ENCODE results near the gene THOP1.
"Not testable (repeated sequence)": the region's sequence is repeated elsewhere in the genome, so short reads cannot be mapped to it uniquely, and the experiment has no call there.

THOP1 gene

DNA sequence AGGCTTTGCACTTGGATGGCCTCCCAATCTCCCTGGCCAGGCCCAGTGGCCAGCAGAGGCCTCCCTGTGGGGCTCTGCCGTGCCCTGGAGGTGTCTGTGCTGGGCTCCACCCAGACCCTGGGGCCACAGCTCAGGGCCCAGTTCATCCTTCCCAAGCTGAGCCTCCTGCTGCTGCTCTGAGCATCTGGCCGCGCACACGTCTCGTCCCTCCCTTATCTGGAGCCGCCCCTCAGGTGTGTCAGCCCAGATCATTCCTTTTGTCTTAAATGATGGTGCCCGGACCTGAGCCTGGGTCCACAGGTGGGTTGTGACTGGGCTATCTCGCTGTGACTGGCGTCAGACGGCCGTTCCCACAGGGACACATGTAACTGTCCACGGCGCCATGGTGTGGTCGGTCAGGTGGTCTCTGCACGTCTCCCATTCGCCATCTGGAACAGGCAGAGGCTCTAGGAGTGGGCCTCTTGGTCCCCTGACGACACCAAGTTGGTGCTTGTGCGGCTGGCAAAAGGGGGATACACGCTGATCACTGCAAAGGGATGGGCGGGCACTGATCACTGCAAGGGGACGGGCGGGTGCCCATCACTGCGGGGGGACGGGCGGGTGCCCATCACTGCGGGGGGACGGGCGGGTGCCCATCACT lies 20.1 kb downstream of the THOP1 start:
- DNase-seq: no peak

GRCh38 chr19:2805991-2806649 lies 20.8 kb downstream of the THOP1 start:
- no peak for DNase-seq

- DNase-seq: no peak
These were observed 21.6 kb downstream of the THOP1 start for GRCh38 chr19:2806736-2807378.

- no peak for DNase-seq
These were observed 22.3 kb downstream of the THOP1 start for GRCh38 chr19:2807379-2808128.

DNA sequence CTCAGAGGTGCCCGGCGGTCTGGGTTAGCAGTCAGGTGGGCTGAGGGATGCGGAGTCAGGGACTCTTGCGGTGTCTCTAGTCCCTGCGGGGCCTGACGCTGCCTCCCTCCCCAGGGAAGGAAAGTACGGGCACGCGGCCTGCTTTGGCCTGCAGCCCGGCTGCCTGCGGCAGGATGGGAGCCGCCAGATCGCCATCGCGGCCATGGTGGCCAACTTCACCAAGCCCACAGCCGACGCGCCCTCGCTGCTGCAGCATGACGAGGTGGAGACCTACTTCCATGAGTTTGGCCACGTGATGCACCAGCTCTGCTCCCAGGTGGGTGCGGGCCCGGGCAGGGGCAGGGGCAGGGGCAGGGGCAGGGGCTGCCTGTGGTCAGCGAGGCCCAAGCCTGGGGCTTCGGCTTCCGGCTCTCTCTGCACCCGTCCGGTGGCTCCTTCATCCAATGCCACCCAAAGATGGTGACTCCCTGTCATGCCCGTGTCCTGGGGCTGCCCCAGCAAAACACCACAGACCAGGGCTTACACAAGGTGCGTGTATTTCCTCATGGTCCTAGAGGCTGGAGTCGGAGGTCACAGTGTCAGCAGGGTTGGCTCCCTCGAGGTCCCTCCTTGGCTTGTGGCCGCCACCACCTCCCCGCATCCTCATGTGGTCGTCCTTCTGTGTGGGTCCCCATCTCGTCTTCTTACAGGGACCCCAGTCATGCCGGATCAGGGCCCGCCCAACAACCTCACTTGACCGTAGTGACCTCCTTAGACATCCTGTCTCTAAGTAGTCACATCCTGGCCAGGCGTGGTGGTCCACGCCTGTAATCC lies 23.0 kb downstream of the THOP1 start:
- DNase-seq: no peak

DNA sequence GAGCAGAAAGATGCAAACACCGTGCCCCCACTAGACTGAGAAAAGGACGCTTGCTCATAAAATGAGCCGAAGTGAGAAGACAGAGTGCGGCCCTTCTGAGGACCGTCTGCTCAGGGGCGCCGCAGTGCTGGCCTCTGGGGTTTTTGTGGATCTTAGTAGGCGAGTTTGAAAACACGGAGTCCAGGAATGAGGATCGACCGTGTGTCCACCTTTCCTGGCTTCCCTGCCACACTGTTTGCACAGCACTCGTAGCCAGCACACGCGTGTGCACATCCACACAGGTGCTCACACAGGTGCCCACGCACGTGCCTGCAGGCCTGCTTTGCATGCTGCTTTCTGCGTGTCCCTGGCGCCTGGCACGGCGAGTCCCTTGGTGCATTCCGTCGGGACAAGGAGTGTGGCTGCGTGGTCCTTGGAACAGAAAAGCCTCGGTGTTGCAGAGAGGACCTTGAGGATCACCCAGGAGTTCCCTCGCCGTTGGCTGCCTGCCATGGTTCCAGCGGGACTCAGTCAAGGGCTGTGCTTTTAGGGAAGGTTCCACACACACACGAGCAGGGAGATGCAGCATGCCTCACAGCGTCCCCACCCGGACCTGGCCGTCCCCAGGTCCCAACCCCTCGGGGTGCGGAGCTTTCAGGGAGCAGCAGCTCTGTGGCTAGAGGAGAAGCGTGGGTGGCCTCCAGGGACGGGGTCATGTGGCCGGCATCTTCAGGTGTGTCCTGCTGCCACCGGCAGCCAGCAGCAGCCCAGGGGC lies 24.3 kb downstream of the THOP1 start:
- no peak for DNase-seq

- no peak for DNase-seq
These were observed 25.1 kb downstream of the THOP1 start for GRCh38 chr19:2810141-2811091.

DNA sequence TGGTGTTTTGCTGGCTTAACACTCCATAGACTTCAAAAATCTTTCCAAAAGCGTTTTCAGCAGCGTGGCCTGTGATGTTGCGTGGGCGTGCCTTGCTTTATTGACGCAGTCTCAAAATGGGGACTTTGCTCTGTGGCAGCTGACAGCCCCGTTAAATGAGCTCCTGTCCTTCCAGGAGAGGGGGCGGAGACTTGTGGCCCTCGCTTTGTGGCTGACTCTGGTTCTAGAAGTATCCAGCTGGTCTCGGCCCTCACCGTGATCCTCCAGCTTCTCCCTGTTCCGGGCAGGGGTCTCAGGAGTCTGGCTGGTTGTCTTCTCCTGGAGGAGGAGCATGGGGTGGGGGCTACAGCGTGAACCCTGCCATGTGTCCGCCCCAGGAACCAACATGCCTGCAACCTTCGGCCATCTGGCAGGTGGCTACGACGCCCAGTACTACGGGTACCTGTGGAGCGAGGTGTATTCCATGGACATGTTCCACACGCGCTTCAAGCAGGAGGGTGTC lies 26.0 kb downstream of the THOP1 start:
- no peak for DNase-seq

DNA sequence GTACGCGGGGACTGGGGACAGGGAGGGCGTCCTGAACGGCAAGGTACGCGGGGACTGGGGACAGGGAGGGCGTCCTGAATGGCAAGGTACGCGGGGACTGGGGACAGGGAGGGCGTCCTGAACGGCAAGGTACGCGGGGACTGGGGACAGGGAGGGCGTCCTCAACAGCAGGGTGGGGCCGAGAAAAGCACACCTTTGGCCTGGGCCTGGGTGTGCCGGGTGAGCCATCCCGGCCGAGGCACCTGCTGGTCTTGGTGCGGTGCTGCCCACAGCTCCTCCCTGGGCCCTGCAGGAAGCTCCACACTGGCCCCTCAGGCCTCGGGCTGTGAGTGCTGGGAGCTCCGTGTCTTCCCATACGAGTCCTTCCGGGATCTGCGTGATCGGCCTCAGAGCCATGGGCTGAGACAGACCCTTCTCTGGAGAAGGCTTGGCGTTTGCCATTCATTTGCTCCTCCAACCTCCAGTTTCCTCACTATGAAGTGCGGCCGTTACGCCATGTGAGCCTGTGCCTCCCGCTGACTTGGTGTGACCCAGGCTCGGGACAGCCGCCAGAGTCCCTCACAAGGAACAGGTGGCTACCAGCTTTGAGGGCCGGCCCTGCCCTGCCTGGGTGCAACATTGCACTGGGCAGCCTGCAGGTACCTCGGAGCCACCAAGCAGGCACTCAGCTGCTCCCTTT lies 26.6 kb downstream of the THOP1 start:
- DNase-seq: no peak

- DNase-seq: no peak
These were observed 27.3 kb downstream of the THOP1 start for GRCh38 chr19:2812414-2813234.

GRCh38 chr19:2813235-2814160 lies 28.2 kb downstream of the THOP1 start:
- DNase-seq: no peak

- DNase-seq: no peak
These were observed 29.1 kb downstream of the THOP1 start for GRCh38 chr19:2814426-2814825.

DNA sequence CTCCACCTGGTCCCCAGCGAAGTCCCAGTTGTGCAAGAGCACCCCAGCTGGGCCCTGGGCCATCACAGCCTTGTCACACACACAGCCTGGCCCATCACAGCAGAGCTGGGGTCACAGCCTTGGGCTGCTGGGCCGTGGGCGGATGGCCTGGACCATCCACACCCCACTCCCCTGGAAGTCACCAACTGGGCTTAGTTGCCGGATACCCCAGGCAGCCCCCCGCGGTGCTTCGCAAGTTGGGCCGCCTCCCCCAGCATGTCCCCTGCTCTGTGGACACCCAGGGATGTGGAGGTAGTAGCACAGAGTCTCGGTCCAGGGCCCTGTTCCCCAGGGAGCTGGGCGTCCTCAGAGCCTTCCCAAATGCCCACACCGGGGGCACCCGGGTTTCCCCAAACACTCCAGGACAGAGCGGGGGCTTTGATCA lies 29.9 kb downstream of the THOP1 start:
- no peak for DNase-seq

DNA sequence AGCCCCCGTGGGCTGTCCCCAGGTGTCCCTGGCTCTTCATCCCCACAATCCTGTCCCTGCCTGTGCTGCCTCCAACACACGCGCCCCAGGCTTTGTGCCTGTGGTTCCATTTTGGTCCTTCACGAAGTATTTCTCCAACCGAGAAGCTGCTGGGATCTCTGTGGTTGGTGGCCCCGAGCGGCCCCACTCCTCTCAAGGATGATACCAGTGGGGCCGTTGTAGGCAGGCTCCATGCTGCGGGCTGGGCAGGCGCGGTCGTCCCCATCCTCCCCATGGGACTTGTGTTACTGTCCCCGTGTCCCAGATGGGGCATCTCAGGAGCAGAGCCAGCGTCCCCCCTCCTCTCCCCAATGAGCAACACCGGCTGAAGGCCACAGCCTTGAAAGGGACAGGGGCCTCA lies 30.6 kb downstream of the THOP1 start:
- DNase-seq: no peak

DNA sequence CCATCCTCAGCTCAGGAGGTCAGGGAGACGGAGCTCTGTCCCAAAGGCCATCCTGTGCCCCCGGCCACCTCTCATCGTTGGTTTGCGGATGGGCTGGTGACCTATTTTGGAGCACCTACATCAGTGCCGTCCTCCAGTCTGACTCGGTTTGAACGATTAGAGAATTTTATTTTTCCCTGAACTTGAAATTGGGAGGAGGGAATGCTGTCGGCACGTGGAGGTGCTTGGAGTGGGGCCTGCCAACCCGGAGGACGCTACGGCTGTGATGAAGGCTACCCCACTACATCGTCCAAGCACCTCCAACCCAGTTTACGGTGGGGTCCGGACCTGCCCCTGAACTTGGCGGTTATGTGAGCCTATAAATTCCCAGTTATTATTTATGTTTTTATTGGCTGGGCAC lies 31.3 kb downstream of the THOP1 start:
- no peak for DNase-seq

DNA sequence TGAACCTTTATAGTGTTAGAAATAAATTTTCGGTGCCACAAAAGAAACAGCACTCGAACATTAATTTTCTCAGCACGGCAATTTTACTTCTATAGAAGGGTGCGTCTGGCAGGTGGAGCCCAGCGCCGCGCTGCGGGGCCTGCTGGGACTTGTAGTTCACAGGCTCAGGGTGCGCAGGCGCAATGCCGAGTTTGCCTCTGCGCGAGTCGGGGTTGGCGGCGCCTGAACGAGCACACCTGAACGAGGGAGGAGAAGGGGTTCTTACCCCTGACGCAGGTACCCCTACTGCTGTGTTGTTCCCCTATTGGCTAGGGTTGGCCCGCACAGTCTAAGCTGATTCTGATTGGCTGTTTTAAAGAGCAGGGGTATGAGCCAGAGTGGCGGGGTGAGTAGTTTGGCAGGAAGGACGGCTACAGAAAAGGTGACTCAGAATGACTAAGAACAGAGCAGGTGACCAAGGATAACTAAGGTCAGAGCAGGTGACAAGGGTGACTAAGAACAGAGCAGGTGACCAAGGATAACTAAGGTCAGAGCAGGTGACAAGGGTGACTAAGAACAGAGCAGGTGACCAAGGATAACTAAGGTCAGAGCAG lies 32.0 kb downstream of the THOP1 start:
- DNase-seq: not testable (repeated sequence)

DNA sequence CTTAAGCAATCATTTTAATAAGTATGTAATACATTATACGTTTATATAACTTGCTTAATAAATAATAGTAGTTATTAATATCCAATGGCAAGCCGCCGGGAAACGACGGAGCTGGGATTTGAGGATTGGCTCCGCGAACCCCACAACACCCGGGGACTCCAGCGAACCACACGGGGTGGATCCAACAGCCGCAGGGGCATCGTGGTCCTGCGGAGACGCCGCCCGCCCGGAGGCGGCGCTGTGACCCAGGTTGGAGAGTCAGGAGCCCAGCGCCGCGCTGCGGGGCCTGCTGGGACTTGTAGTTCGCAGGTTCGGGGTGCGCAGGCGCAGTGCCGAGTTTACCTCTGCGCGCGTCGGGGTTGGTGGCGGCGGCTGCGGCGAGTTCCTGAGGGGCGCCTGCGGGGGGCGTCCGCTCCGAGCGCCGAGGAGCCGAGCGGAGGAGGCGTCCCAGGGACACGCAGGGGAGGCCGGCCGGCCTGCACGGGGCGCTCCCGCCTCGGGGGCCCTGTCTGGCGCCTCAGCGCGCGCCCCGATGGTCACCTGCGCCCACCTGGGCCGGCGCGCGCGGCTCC lies 34.3 kb downstream of the THOP1 start, which contains the start of gene ZNF554:
Gene ZNF554, plus strand, starts transcription at position 329 of the 572 bp plus-strand sequence. Its CDS starts 204 bp downstream, at position 533.
- DNase-seq: peak; percentile 99

Measured in activated CD4-positive, alpha-beta T cell treated with anti-CD3 and anti-CD28 coated beads for 48 hours (primary cell).